ENCODE data around the gene C1orf21. TPM values are rescaled to one million over a fixed set of nuclear protein-coding genes. Genes with fewer than 3 reads are reported as not detected.

C1orf21 gene
- total and polyA plus RNA-seq, 2 donors (not counting 1 experiment from before 2014, with no cell fraction given), result 53.0 to 95.4 TPM

- TF ChIP-seq CTCF (conservative IDR thresholded peaks at IDR 0.05 in 1 of 2, IDR thresholded peaks at IDR 0.05 in 1 of 2; ENCODE audit: low read depth in 1 of 2, low read length in 2 of 2), result no peak
- no peak for TF ChIP-seq EZH2 (IDR thresholded peaks at IDR 0.05; ENCODE audit: low read length, missing control alignments)
- Histone ChIP-seq H3K4me2 (ENCODE audit: extremely low read depth, insufficient read depth, low read length) (no peak overlapping the region), H3K4me3 (replicated peaks in 1 of 4; ENCODE audit: control extremely low read depth in 1 of 4, insufficient read depth in 1 of 4, low read depth in 3 of 4, low read length in 4 of 4) (no peak overlapping the region), H3K27me3 (ENCODE audit: control insufficient read depth, insufficient read depth, low read length) (no peaks in the 10 kb centered on the region), H3K27ac (ENCODE audit: insufficient read depth, low read length) (no peak overlapping the region), H3K9ac (ENCODE audit: insufficient read depth, low read length) (no peak overlapping the region), H4K20me1 (ENCODE audit: control insufficient read depth, extremely low read depth, insufficient read depth, low read length) (no peaks in the 10 kb centered on the region), H2AFZ (ENCODE audit: low read length) (no peak overlapping the region), H3K9me3 (ENCODE audit: control insufficient read depth, insufficient read depth, low read depth, low read length) (no peaks in the 10 kb centered on the region), H3K36me3 (ENCODE audit: control insufficient read depth, insufficient read depth, low read length) (no peaks in the 10 kb centered on the region), H3K79me2 (ENCODE audit: control insufficient read depth, insufficient read depth, low read length) (no peaks in the 10 kb centered on the region), H3K4me1 (ENCODE audit: control insufficient read depth, extremely low read depth, insufficient read depth, low read length) (no peaks in the 10 kb centered on the region)
- DNase-seq (ENCODE audit: low read depth in 2 of 2), result no peak
These were observed 290.5 kb downstream of the C1orf21 start for GRCh38 chr1:184677344-184677743.

Data from fibroblast of lung (primary cell).